GM12891 (cell line): ENCODE results near the gene LCN10.

ENCODE experiments used
- POLR2A ChIP-seq: IDR thresholded peaks from 2 replicates; pipeline ENCODE4 v1.6.1; 2011; ENCODE audit warnings: low read depth, low read length, control low read depth
- POLR2AphosphoS5 ChIP-seq: IDR thresholded peaks from 2 replicates; pipeline ENCODE4 v1.6.1; 2011; ENCODE audit warnings: low read depth, low read length, control low read depth
- POU2F2 ChIP-seq: IDR thresholded peaks from 2 replicates; pipeline ENCODE4 v1.6.1; 2011; ENCODE audit warnings: low read depth, mild to moderate bottlenecking, control low read depth, low read length, moderate library complexity
- SPI1 ChIP-seq: IDR thresholded peaks from 2 replicates; pipeline ENCODE4 v1.6.1; 2011; ENCODE audit warnings: low read depth, low read length, control low read depth
- TAF1 ChIP-seq: IDR thresholded peaks from 2 replicates; pipeline ENCODE4 v1.6.1; 2011; ENCODE audit warnings: low read depth, low read length, control low read depth

- TF ChIP-seq POLR2AphosphoS5 (no peak), POLR2A (no peak), TAF1 (no peak), SPI1 (no peak), POU2F2 (no peak)
These were observed 53.7 kb downstream of the LCN10 start for GRCh38 chr9:136689108-136689460.
